NCI-H1092 treated with DMSO at 0.1 percent for 48 hours (cell line): ENCODE measurements around the gene CHAF1A.

Source experiments
- DNase-seq: peaks from one replicate; lab custom pipeline; 2025; lab: John Stamatoyannopoulos, UW

CHAF1A gene

GRCh38 chr19:4456843-4457653 is 54.6 kb downstream of the CHAF1A start:
- DNase-seq, result peak; percentile 44

- DNase-seq, result peak; percentile 97
Measured at GRCh38 chr19:4457654-4458395, 55.4 kb downstream of the CHAF1A start, which contains the start of gene UBXN6. Gene UBXN6, minus strand, starts transcription at chr19:4457794. Its CDS starts 97 bp downstream, at chr19:4457697.

- no peak for DNase-seq
Measured at GRCh38 chr19:4464815-4465581, 62.6 kb downstream of the CHAF1A start.

GRCh38 chr19:4467835-4468234 is 65.4 kb downstream of the CHAF1A start:
- no peak for DNase-seq

- DNase-seq, result peak; percentile 100
Measured at GRCh38 chr19:4471403-4472173, 69.1 kb downstream of the CHAF1A start.

GRCh38 chr19:4472174-4472974 is 69.9 kb downstream of the CHAF1A start, which contains the start of gene HDGFL2:
Gene HDGFL2, plus strand, starts transcription at chr19:4472297. Its CDS starts 54 bp downstream, at chr19:4472351.
- no peak for DNase-seq

GRCh38 chr19:4473011-4473762 is 70.7 kb downstream of the CHAF1A start:
- DNase-seq, result no peak

- DNase-seq, result no peak
Measured at GRCh38 chr19:4473763-4474513, 71.5 kb downstream of the CHAF1A start.

- DNase-seq, result peak; percentile 74
Measured at GRCh38 chr19:4474514-4475022, 72.1 kb downstream of the CHAF1A start.

- no peak for DNase-seq
Measured at GRCh38 chr19:4477034-4477801, 74.8 kb downstream of the CHAF1A start.

GRCh38 chr19:4482721-4483364 is 80.4 kb downstream of the CHAF1A start:
- no peak for DNase-seq

- no peak for DNase-seq
Measured at GRCh38 chr19:4483385-4483784, 80.9 kb downstream of the CHAF1A start.

GRCh38 chr19:4487572-4487971 is 85.1 kb downstream of the CHAF1A start:
- DNase-seq, result no peak

GRCh38 chr19:4488496-4488895 is 86.1 kb downstream of the CHAF1A start:
- no peak for DNase-seq

- DNase-seq, result no peak
Measured at GRCh38 chr19:4491446-4491845, 89.0 kb downstream of the CHAF1A start.

GRCh38 chr19:4492337-4493103 is 90.1 kb downstream of the CHAF1A start:
- DNase-seq, result no peak
